MCF 10A (cell line): ENCODE measurements around the gene FBXO46. TPM values are rescaled to one million over a fixed set of nuclear protein-coding genes. Genes with fewer than 3 reads are reported as not detected.
A peak's percentile ranks its signal among the peaks of the same experiment; 100 is the strongest.
"Not testable (repeated sequence)": the region's sequence is repeated elsewhere in the genome, so short reads cannot be mapped to it uniquely, and the experiment has no call there.

Experiments
- BruUV-seq: library from RNA; stranded (reverse); fragments of 400-500 nt; replicated peaks from 2 replicates; lab custom pipeline; 2021; lab: Mats Ljungman, UMichigan
- CTCF ChIA-PET: fragments of 300-600 bp; sonication (Branson Sonifier 250); formaldehyde crosslinking; extraction: SDS; loops from one replicate; lab custom pipeline; 2021; ENCODE audit warnings: antibody characterized with exemption, inconsistent platforms; lab: Yijun Ruan, JAX
- POLR2A ChIA-PET: fragments of 300-600, 350-650 bp; sonication (Branson Sonifier 250); formaldehyde crosslinking; extraction: SDS; loops from one replicate; lab custom pipeline; 2020; ENCODE audit warnings: antibody characterized with exemption, inconsistent platforms; lab: Yijun Ruan, JAX
- DNase-seq: peaks from one replicate; pipeline ENCODE4 v3.0.0-alpha.2; 2018; ENCODE audit not compliant: unreplicated experiment
- H3K27ac Mint-ChIP-seq: one replicate; pipeline ENCODE4 v1.8.0; 2022; ENCODE audit warnings: mild to moderate bottlenecking, low read depth, mixed read lengths; ENCODE audit not compliant: unreplicated experiment
- H3K27me3 Mint-ChIP-seq: one replicate; pipeline ENCODE4 v1.8.0; 2022; ENCODE audit warnings: mixed read lengths; ENCODE audit not compliant: insufficient read depth, unreplicated experiment
- H3K36me3 Mint-ChIP-seq: one replicate; pipeline ENCODE4 v1.8.0; 2022; ENCODE audit warnings: mild to moderate bottlenecking, moderate library complexity, mixed read lengths; ENCODE audit not compliant: insufficient read depth, unreplicated experiment
- H3K4me1 Mint-ChIP-seq: one replicate; pipeline ENCODE4 v1.8.0; 2022; ENCODE audit warnings: mixed read lengths; ENCODE audit not compliant: insufficient read depth, unreplicated experiment
- H3K4me3 Mint-ChIP-seq: one replicate; pipeline ENCODE4 v1.8.0; 2022; ENCODE audit warnings: mild to moderate bottlenecking, moderate library complexity, mixed read lengths; ENCODE audit not compliant: unreplicated experiment
- H3K9me3 Mint-ChIP-seq: one replicate; pipeline ENCODE4 v1.8.0; 2022; ENCODE audit warnings: mixed read lengths; ENCODE audit not compliant: unreplicated experiment
- intact Hi-C: fragments of 100-400 bp; cut with micrococcal nuclease; formaldehyde crosslinking; loops from 2 replicates; pipeline ENCODE4 v1.14.1; 2022
- total RNA-seq: library from RNA; stranded (reverse); gene quantifications from 2 replicates; pipeline ENCODE4 v1.2.3, GENCODE V29; 2022
- TF ChIP-seq, protein P1 (sequence below): fragments of 200-600 bp; IDR thresholded peaks from one replicate; pipeline ENCODE4 v1.8.0; 2022; ENCODE audit warnings: antibody characterized with exemption, mild to moderate bottlenecking; ENCODE audit not compliant: unreplicated experiment

FBXO46 gene
- total RNA-seq, 1 experiment from 2014 or later, result 15.0 TPM

DNA sequence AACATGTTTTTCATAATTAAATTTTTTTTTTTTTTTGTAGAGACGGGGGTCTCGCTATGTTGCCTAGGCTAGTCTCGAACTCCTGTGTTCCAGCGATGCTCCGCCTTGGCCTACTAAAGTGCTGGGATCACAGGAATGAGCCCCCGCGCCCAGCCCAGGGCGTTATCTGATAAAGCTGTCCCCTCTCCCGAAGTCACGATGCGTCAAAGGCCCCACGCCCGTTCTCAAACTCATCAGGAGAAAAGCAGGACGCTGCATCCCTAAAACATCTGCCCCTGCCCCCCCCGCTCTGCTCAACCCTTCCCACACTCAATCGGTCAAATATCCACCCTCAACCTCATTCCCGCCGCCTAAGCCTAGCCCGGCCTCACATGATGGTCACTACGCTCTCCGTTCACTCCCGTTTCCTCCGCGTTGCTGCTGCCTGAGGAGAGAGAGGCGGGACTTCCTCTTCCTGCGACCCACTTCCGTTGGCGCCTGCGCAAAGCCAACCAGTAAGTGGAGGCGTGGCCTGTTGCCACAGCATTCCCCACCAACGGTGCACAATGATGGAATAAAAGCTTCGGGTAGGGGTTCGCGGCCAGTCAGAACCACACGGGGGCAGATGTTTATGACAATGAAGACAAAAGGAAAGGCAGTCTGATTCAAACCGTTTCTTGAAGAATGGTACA, 39.0 kb downstream of the FBXO46 start, which contains the start of gene SNRPD2:
SNRPD2 (minus strand) TSS at position 438 of the 671 bp plus-strand sequence; CDS start at position 373, 65 bp downstream.
- BruUV-seq, result TSS peak; percentile 81
- intact Hi-C loops, result loop anchor here (1.0 kb wide), 1 partner anchor 78 kb away; the partner anchor contains the start of gene SIX5
- peaks cover 4% of the 10 kb centered on the region for H3K4me1 Mint-ChIP-seq
- no peaks in the 10 kb centered on the region for H3K27me3 Mint-ChIP-seq
- H3K36me3 Mint-ChIP-seq, result peaks cover 63% of the 10 kb centered on the region
- ChIA-PET CTCF (interaction anchor here (0.6 to 3.8 kb wide), 10 partner anchors 10 to 77 kb away, joined by 3 to 42 read pairs (median 4); partner anchors contain the start of gene SIX5), POLR2A (interaction anchor here (0.6 to 7.3 kb wide), 42 partner anchors 9 to 1089 kb away, joined by 3 to 108 read pairs (median 4); partner anchors contain the start of genes BLOC1S3, CCDC61, DMPK and DMWD)
- TF ChIP-seq, protein P1, sequence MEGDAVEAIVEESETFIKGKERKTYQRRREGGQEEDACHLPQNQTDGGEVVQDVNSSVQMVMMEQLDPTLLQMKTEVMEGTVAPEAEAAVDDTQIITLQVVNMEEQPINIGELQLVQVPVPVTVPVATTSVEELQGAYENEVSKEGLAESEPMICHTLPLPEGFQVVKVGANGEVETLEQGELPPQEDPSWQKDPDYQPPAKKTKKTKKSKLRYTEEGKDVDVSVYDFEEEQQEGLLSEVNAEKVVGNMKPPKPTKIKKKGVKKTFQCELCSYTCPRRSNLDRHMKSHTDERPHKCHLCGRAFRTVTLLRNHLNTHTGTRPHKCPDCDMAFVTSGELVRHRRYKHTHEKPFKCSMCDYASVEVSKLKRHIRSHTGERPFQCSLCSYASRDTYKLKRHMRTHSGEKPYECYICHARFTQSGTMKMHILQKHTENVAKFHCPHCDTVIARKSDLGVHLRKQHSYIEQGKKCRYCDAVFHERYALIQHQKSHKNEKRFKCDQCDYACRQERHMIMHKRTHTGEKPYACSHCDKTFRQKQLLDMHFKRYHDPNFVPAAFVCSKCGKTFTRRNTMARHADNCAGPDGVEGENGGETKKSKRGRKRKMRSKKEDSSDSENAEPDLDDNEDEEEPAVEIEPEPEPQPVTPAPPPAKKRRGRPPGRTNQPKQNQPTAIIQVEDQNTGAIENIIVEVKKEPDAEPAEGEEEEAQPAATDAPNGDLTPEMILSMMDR, result no peak
- peak; percentile 97 for DNase-seq
- peak within 1 kb of the TSS; percentile 85 for H3K4me3 Mint-ChIP-seq
- H3K27ac Mint-ChIP-seq, result peak within 1 kb of the TSS; percentile 95
- H3K9me3 Mint-ChIP-seq, result no peaks in the 10 kb centered on the region

- peaks cover 4% of the 10 kb centered on the region for H3K4me1 Mint-ChIP-seq
- no peak overlapping the region for H3K27ac Mint-ChIP-seq
- H3K9me3 Mint-ChIP-seq, result no peaks in the 10 kb centered on the region
- BruUV-seq, result no TSS peak
- intact Hi-C loops, result loop anchor here (10.0 kb wide), 1 partner anchor 83 kb away; the partner anchor contains the start of gene GPR4
- TF ChIP-seq, protein P1, result no peak
- ChIA-PET CTCF (interaction anchor here (0.7 to 0.8 kb wide), 2 partner anchors 23 to 79 kb away, joined by 3 to 4 read pairs; no protein-coding TSS in a partner anchor), POLR2A (interaction anchor here (0.7 kb wide), 1 partner anchor 13 kb away, joined by 3 read pairs; no protein-coding TSS in a partner anchor)
- H3K27me3 Mint-ChIP-seq, result no peaks in the 10 kb centered on the region
- peaks cover 71% of the 10 kb centered on the region for H3K36me3 Mint-ChIP-seq
- no peak overlapping the region for H3K4me3 Mint-ChIP-seq
- DNase-seq, result no peak
Observed at GRCh38 chr19:45687599-45687998, 43.1 kb downstream of the FBXO46 start.

DNA sequence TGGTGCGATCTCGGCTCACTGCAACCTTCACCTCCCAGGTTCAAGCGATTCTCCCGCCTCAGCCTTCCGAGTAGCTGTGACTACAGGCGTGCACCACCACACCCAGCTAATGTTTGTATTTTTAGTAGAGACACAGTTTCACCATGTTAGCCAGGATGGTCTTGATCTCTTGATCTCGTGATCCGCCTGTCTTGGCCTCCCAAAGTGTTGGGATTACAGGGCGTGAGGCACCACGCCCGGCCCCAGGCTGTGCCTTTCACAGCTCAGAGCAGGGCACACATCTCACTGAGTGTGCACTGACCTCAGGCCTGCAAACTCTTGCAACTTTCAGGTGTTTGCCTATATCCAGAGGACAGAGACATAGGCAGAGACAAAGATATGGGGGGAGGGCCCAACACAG, 45.7 kb downstream of the FBXO46 start:
- H3K9me3 Mint-ChIP-seq, DNase-seq, H3K27me3 Mint-ChIP-seq, H3K27ac Mint-ChIP-seq, H3K4me3 Mint-ChIP-seq, BruUV-seq: not testable (repeated sequence)
- intact Hi-C loops, result loop anchor here (10.0 kb wide), 1 partner anchor 80 kb away; the partner anchor contains the start of gene GPR4
- POLR2A ChIA-PET, result interaction anchor here (1.2 kb wide), 1 partner anchor 68 kb away, joined by 3 read pairs; no protein-coding TSS in a partner anchor
- Mint-ChIP-seq H3K36me3 (peaks cover 52% of the 10 kb centered on the region), H3K4me1 (peaks cover 15% of the 10 kb centered on the region)
- CTCF ChIA-PET, result interaction anchor here (0.6 to 1.4 kb wide), 2 partner anchors 43 to 109 kb away, joined by 3 to 5 read pairs; no protein-coding TSS in a partner anchor

- CTCF ChIA-PET, result interaction anchor here (0.6 to 1.7 kb wide), 5 partner anchors 31 to 250 kb away, joined by 3 to 6 read pairs (median 3); no protein-coding TSS in a partner anchor
- DNase-seq, result no peak
- Mint-ChIP-seq H3K4me1 (peaks cover 11% of the 10 kb centered on the region), H3K27me3 (no peaks in the 10 kb centered on the region), H3K27ac (no peak overlapping the region), H3K9me3 (no peaks in the 10 kb centered on the region), H3K4me3 (no peak overlapping the region), H3K36me3 (peaks cover 31% of the 10 kb centered on the region)
- BruUV-seq, result no TSS peak
- POLR2A ChIA-PET, result interaction anchor here (0.6 to 4.7 kb wide), 2 partner anchors 8 to 42 kb away, joined by 4 to 43 read pairs; partner anchors contain the start of genes QPCTL and SNRPD2
- intact Hi-C loops, result loop anchor here (5.0 to 10.0 kb wide), 2 partner anchors 41 to 78 kb away; partner anchors contain the start of gene GPR4
- TF ChIP-seq, protein P1, result no peak
Observed at GRCh38 chr19:45682908-45683307, 47.8 kb downstream of the FBXO46 start.
